Measurements from ENCODE around the gene HMGB3.

HMGB3 gene

GRCh38 chrX:150972450-150972849 is 10.7 kb upstream of the HMGB3 start:
- no peak overlapping the region for H3K4me2 ChIP-seq (ENCODE audit: insufficient read depth, low read length)
- H3K36me3 ChIP-seq (ENCODE audit: insufficient read depth, low read length) = no peaks in the 10 kb centered on the region
- H3K79me2 ChIP-seq (ENCODE audit: insufficient read depth, low read length) = no peaks in the 10 kb centered on the region
- H4K20me1 ChIP-seq (ENCODE audit: insufficient read depth, low read length) = no peaks in the 10 kb centered on the region
- H3K27ac ChIP-seq (ENCODE audit: low read length) = no peak overlapping the region
- no peaks in the 10 kb centered on the region for H3K4me1 ChIP-seq (ENCODE audit: insufficient read depth, low read length)
- ATAC-seq (ENCODE audit: insufficient read depth, low read depth) (no peak), DNase-seq (no peak)
- H3K27me3 ChIP-seq (ENCODE audit: insufficient read depth, low read length, poor library complexity) = no peaks in the 10 kb centered on the region
- no peak overlapping the region for H3K9ac ChIP-seq (ENCODE audit: low read depth, low read length)
- H2AFZ ChIP-seq (ENCODE audit: low read depth, low read length) = no peak overlapping the region
- TF ChIP-seq CTCF (IDR thresholded peaks at IDR 0.05; ENCODE audit: borderline replicate concordance, extremely low read depth, low read length, poor library complexity, severe bottlenecking) (no peak), EZH2 (IDR thresholded peaks at IDR 0.05; ENCODE audit: borderline replicate concordance, low read depth, low read length, severe bottlenecking) (no peak)
- no peaks in the 10 kb centered on the region for H3K9me3 ChIP-seq (ENCODE audit: insufficient read depth, low read length, severe bottlenecking)
- no peak overlapping the region for H3K4me3 ChIP-seq (ENCODE audit: low read depth in 1 of 2, low read length in 2 of 2)

- Histone ChIP-seq H4K20me1 (ENCODE audit: insufficient read depth, low read length) (no peaks in the 10 kb centered on the region), H3K79me2 (ENCODE audit: insufficient read depth, low read length) (no peaks in the 10 kb centered on the region), H3K9ac (ENCODE audit: low read depth, low read length) (no peak overlapping the region), H3K27ac (ENCODE audit: low read length) (no peak overlapping the region), H3K9me3 (ENCODE audit: insufficient read depth, low read length, severe bottlenecking) (no peaks in the 10 kb centered on the region), H3K4me3 (ENCODE audit: low read depth in 1 of 2, low read length in 2 of 2) (no peak overlapping the region), H3K36me3 (ENCODE audit: insufficient read depth, low read length) (no peaks in the 10 kb centered on the region), H3K4me2 (ENCODE audit: insufficient read depth, low read length) (no peak overlapping the region), H2AFZ (ENCODE audit: low read depth, low read length) (no peak overlapping the region), H3K4me1 (ENCODE audit: insufficient read depth, low read length) (no peaks in the 10 kb centered on the region), H3K27me3 (ENCODE audit: insufficient read depth, low read length, poor library complexity) (no peaks in the 10 kb centered on the region)
- no peak for ATAC-seq (ENCODE audit: insufficient read depth, low read depth)
- no peak for TF ChIP-seq CTCF (IDR thresholded peaks at IDR 0.05; ENCODE audit: borderline replicate concordance, extremely low read depth, low read length, poor library complexity, severe bottlenecking)
- no peak for TF ChIP-seq EZH2 (IDR thresholded peaks at IDR 0.05; ENCODE audit: borderline replicate concordance, low read depth, low read length, severe bottlenecking)
- no peak for DNase-seq
These were observed 7.3 kb upstream of the HMGB3 start for GRCh38 chrX:150975655-150976390.

- H3K27me3 ChIP-seq (ENCODE audit: insufficient read depth, low read length, poor library complexity) = no peaks in the 10 kb centered on the region
- DNase-seq = no peak
- no peak overlapping the region for H3K4me2 ChIP-seq (ENCODE audit: insufficient read depth, low read length)
- no peak overlapping the region for H3K9ac ChIP-seq (ENCODE audit: low read depth, low read length)
- TF ChIP-seq CTCF (IDR thresholded peaks at IDR 0.05; ENCODE audit: borderline replicate concordance, extremely low read depth, low read length, poor library complexity, severe bottlenecking) (no peak), EZH2 (IDR thresholded peaks at IDR 0.05; ENCODE audit: borderline replicate concordance, low read depth, low read length, severe bottlenecking) (no peak)
- H4K20me1 ChIP-seq (ENCODE audit: insufficient read depth, low read length) = no peaks in the 10 kb centered on the region
- H3K79me2 ChIP-seq (ENCODE audit: insufficient read depth, low read length) = no peaks in the 10 kb centered on the region
- H3K27ac ChIP-seq (ENCODE audit: low read length) = no peak overlapping the region
- peaks cover 3% of the 10 kb centered on the region for H3K4me1 ChIP-seq (ENCODE audit: insufficient read depth, low read length)
- H2AFZ ChIP-seq (ENCODE audit: low read depth, low read length) = no peak overlapping the region
- no peaks in the 10 kb centered on the region for H3K36me3 ChIP-seq (ENCODE audit: insufficient read depth, low read length)
- no peak overlapping the region for H3K4me3 ChIP-seq (ENCODE audit: low read depth in 1 of 2, low read length in 2 of 2)
- H3K9me3 ChIP-seq (ENCODE audit: insufficient read depth, low read length, severe bottlenecking) = no peaks in the 10 kb centered on the region
- no peak for ATAC-seq (ENCODE audit: insufficient read depth, low read depth)
These were observed 5.5 kb upstream of the HMGB3 start for GRCh38 chrX:150977411-150978162.

Data from DND-41 (cell line).